ENCODE data around the gene CLEC4F.

CLEC4F gene

GRCh38 chr2:70779491-70779890, 40.9 kb downstream of the CLEC4F start:
- no peak for TF ChIP-seq CTCF (IDR thresholded peaks at IDR 0.05; ENCODE audit: low read depth, low read length)
- DNase-seq (ENCODE audit: low read depth, low spot score): no peak
- in situ Hi-C loops (cut with HindIII; ENCODE audit: low sequenced_read_pairs): no loop called here
- no peak overlapping the region for H3K4me3 ChIP-seq (ENCODE audit: low read depth, low read length)

GRCh38 chr2:70778676-70779075, 41.7 kb downstream of the CLEC4F start:
- H3K4me3 ChIP-seq (ENCODE audit: low read depth, low read length): no peak overlapping the region
- TF ChIP-seq CTCF (IDR thresholded peaks at IDR 0.05; ENCODE audit: low read depth, low read length): no peak
- no peak for DNase-seq (ENCODE audit: low read depth, low spot score)
- in situ Hi-C loops (cut with HindIII; ENCODE audit: low sequenced_read_pairs): no loop called here

GRCh38 chr2:70777450-70777849, 42.9 kb downstream of the CLEC4F start:
- in situ Hi-C loops (cut with HindIII; ENCODE audit: low sequenced_read_pairs): no loop called here
- no peak overlapping the region for H3K4me3 ChIP-seq (ENCODE audit: low read depth, low read length)
- TF ChIP-seq CTCF (IDR thresholded peaks at IDR 0.05; ENCODE audit: low read depth, low read length): no peak
- no peak for DNase-seq (ENCODE audit: low read depth, low spot score)

- DNase-seq (ENCODE audit: low read depth, low spot score): no peak
- in situ Hi-C loops (cut with HindIII; ENCODE audit: low sequenced_read_pairs): no loop called here
- TF ChIP-seq CTCF (IDR thresholded peaks at IDR 0.05; ENCODE audit: low read depth, low read length): no peak
- no peak overlapping the region for H3K4me3 ChIP-seq (ENCODE audit: low read depth, low read length)
Measured at GRCh38 chr2:70776266-70776665, 44.1 kb downstream of the CLEC4F start.

- no peak for DNase-seq (ENCODE audit: low read depth, low spot score)
- H3K4me3 ChIP-seq (ENCODE audit: low read depth, low read length): no peak overlapping the region
- in situ Hi-C loops (cut with HindIII; ENCODE audit: low sequenced_read_pairs): no loop called here
- no peak for TF ChIP-seq CTCF (IDR thresholded peaks at IDR 0.05; ENCODE audit: low read depth, low read length)
Measured at GRCh38 chr2:70775141-70775540, 45.3 kb downstream of the CLEC4F start.

- in situ Hi-C loops (cut with HindIII; ENCODE audit: low sequenced_read_pairs): no loop called here
- DNase-seq (ENCODE audit: low read depth, low spot score): no peak
- no peak for TF ChIP-seq CTCF (IDR thresholded peaks at IDR 0.05; ENCODE audit: low read depth, low read length)
- H3K4me3 ChIP-seq (ENCODE audit: low read depth, low read length): no peak overlapping the region
Measured at GRCh38 chr2:70772486-70773155, 47.8 kb downstream of the CLEC4F start.

Measured in astrocyte of the spinal cord (primary cell).